HG02678 (cell line): ENCODE results near the gene ULK2.

Experiments
- ATAC-seq: cut with Tn5 transposase; IDR thresholded peaks from one replicate; pipeline ENCODE4 v1.9.1; 2021; ENCODE audit warnings: mild to moderate bottlenecking, moderate library complexity; ENCODE audit not compliant: unreplicated experiment

The ULK2 gene

DNA sequence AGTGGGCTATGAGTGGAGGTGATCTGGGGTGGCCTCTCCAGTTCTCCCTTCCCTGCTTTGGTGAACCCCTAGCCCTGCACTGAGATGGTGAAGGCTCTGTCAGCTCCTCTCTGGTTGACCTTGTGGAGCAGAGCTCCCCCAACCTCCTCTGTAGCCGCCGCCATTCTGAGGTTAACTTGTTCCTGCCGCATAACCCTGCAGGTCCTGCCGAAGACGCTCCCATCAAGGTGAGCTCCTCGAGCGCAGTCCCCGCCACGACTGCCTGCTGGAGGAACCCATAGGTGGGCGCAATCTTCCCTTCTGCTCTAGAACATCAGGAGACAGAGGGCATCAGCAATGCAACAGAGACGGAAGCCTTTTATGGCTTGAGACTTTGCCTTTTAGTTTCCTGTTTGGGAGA lies 136.1 kb downstream of the ULK2 start:
- no peak for ATAC-seq

DNA sequence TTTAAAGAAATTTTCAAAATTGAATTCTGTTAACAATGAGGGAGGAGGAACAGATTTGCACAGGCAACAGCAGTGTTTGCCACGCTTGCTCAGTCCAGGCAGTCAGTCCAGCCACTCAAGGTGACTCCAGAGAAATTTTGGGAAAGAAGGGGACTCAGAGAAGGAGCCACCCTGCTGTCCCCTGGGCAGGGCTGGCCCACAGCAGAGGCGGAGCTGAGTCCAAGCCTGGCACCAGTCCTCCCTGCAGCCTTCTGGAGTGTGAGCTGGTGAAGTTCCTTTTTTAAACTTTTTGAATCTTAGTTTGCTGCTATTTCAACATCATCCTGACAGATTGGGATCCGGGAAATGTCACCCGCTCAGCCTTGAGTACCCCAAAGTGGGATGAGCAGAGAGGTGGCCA lies 136.9 kb downstream of the ULK2 start:
- ATAC-seq: no peak

DNA sequence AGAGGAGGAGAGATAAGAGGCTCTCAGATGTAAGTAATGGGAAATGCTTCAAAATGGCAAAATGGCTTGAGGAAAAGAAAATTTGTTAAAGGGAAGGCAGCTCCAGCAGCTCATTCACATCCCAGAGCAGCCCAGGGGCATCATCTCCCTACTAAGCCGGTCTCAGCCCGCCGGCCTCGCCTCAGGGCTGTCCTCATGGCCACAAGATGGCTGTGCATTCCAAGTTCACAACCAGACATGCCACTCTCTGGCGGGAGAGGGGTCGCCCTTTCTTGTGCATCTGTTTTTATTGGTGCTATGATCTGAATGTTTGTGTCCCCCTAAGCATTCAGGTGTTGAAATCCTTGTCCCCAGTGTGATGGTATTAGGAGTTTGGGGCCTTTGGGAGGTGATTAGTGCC lies 137.8 kb downstream of the ULK2 start:
- ATAC-seq: no peak

DNA sequence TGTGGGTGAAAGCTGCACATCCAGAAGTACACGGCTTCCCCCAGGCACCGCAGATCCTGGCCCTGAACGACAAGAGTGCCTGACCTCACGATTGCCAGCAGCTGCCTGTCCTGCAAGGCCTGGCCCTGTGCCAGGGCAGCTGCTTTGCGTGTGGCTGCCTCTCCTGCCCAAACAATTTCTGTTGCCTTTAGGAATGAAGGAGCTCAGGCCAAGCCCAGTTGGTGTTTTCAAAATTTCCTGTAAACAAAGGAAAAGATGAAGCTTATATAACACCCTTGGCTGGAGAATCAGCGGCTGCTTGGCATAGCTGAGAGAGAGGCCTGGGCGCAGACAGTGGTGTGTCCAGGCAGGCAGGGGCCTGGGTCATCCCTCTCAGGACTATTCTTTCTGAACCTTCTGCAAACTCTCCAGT lies 139.6 kb downstream of the ULK2 start:
- ATAC-seq: no peak

DNA sequence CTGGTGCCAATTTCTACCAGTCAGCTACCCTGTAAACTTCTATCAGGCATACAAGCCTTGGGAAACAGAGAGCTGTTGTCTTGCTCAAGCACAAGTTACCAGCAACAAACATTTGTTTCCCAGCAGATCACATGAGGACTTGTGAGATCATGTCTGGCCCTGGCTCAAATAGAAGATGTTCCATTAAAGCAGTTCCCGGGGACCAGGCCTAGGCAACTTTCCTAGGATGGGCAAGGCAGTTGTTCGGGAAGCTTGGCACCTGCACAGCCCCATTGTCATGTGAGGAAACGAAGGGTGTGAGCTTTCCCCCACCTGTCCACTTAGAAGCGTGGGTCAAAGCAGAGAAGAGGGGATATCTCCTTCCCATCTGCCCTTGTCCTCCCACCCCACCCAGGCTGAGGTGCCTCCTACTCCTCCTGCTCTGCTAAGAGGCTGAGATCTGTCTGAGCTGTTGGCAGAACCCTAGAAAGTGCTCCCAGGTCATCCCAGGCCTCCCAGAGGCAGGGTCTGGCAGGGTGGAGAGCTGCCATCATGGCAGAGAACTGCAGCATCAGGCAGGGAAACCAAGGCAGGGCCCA lies 140.1 kb downstream of the ULK2 start:
- no peak for ATAC-seq

DNA sequence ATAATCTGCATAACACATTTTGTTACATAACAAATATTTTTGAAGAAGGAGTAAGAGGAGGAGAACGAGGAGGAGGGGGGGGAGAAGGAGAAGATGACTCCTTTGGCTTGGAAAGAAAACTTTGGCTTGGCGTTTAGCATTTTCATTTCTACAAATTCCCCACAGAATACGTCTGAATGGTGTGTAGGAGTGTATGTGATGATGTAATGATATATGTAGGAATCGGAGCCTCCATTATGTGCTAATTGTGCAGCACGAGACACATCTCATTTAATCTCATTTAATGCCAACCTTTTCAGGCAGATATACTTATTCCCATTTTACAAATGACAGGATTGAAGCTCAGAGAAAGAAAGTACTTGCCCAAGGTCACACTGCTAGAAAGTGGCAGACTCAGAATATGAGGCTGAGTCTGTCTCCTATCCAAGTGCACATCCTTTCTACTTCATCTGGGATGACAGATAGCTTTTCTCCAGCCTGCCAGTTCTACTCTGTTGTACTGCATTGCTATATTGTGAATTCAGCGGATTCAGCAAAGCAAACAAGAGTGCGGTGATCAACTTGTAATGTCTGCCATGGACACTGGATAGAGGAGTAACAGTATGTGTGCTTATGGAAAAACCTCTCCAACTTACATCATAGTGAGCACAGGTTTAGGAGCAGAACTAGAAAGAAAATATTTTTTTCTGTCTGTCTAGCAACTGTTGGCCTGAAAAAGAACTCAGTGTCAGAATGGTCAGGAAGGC lies 140.9 kb downstream of the ULK2 start:
- no peak for ATAC-seq

DNA sequence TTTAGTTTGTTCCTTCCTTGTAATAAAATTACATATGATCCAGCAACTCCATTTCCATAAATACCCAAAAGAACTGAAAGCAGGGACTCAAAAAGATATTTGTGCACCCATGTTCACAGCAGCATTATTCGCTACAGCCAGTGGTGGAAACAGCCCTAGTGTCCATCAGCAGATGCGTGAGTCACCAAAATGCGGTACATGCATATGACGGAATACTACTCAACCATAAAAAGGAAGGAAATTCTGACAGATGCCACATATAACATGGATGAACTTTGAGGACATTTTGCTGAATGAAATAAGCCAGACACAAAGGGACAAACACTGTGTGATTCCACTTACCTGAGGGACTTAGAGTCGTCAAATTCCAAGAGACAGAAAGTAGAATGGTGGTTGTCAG lies 142.2 kb downstream of the ULK2 start:
- no peak for ATAC-seq

DNA sequence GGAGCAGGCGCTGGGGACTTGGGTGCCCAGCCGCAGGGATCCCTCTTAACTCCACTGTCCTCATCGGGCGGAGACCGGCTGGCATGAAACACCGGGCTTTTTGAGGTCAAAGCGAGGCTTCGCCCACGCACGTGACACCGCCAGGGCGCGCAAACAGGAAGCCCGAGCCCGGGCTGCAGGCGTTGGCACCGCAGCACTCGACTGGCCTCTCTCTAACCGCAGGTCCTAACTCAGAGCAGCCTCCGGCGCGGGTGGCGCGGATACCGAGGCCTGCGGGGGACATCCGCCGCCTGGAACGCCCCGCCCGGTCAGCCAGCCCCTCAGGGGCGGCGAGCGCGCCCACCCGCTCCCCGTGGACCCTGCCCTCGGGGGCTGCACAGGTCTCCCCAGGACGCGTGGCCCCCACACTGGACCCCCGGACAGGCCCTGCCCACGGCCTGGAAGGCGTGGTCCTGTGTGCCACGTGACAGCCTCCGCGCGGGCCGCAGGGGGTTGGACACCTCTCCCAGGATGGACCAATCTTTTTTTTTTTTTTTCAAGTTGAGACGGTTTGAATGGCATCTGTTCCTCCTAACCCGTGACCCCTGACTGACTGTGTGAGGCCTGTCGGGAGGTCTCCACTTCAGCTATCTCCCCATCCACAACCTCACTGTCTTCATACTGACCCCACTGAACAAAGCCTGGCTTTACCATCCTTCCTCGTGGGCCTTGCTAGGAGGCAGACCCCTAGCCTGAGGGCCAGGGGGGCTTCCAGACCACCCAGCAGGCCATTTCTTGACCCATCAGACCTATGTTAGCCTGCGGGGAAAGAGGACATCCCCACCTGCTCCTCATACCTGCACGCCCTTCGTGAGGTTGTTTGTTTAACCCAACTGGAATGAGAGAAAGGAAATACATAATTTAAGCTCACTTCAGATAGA lies 143.0 kb downstream of the ULK2 start:
- ATAC-seq: no peak

DNA sequence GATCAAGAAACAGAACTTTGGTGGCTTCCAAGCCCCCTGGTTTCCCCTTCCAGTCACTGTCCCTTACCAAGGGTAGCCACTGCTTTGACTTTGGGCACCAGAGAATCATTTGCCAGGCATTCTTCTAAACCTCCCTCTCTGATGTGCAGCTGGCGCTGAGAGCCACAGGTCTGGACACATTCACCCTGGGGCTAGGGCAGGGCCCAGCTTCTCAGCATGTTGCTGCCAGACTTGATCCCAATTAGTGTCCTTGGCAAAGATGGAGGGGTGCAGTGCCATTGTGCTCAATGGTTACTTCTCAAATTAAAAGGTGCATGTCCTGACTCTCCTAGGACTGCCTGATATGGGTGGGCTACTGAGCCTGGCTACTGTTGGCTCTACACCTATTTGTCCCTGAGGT lies 143.8 kb downstream of the ULK2 start:
- ATAC-seq: no peak
